ENCODE data around the gene DNM2.

- no peak for TF ChIP-seq EZH2 (IDR thresholded peaks at IDR 0.05)
- no peak for TF ChIP-seq POLR2AphosphoS5 (IDR thresholded peaks at IDR 0.05; ENCODE audit: borderline replicate concordance, low read depth, low read length)
- TF ChIP-seq FOXP2 (optimal IDR thresholded peaks at IDR 0.05; ENCODE audit: control extremely low read depth, extremely low read length, insufficient read depth), result no peak
Measured at GRCh38 chr19:10766671-10767201, 48.9 kb downstream of the DNM2 start.
